Left ventricle myocardium inferior (tissue), 1 donor: ENCODE results near the gene FANCE. TPM values are rescaled to one million over a fixed set of nuclear protein-coding genes. Genes with fewer than 3 reads are reported as not detected.
A peak's percentile ranks its signal among the peaks of the same experiment; 100 is the strongest.

Experiments
- DNase-seq: peaks from one replicate; pipeline ENCODE4 v3.0.0-alpha.2; 2020
- H3K27ac ChIP-seq: fragments of 200-600 bp; replicated peaks from 2 replicates; pipeline ENCODE4 v1.8.0; 2021
- H3K27me3 ChIP-seq: fragments of 200-600 bp; 2 replicates; pipeline ENCODE4 v1.8.0; 2021; ENCODE audit warnings: low read depth
- H3K36me3 ChIP-seq: fragments of 200-600 bp; 2 replicates; pipeline ENCODE4 v1.8.0; 2021
- H3K4me1 ChIP-seq: fragments of 200-600 bp; 2 replicates; pipeline ENCODE4 v1.8.0; 2021
- H3K4me3 ChIP-seq: fragments of 200-600 bp; 2 replicates; pipeline ENCODE4 v1.8.0; 2021; ENCODE audit warnings: mild to moderate bottlenecking, moderate library complexity
- H3K9me3 ChIP-seq: fragments of 200-600 bp; replicated peaks from 2 replicates; pipeline ENCODE4 v1.8.0; 2021
- intact Hi-C: fragments of 100-400 bp; cut with micrococcal nuclease; formaldehyde crosslinking; loops from one replicate; pipeline ENCODE4 v1.11.0; 2022
- long read RNA-seq: library from polyadenylated mRNA; unstranded; transcript quantifications from one replicate; pipeline ENCODE4 v2.0.0, GENCODE V29; 2021
- total RNA-seq: library from RNA; stranded (reverse); fragmentation: NEBNext Ultra II Directional; extraction: Animal tissue kit (Norgen Biotek cat#: 25700); gene quantifications from one replicate; pipeline ENCODE4 v1.2.1, GENCODE V29; 2021
- TF ChIP-seq, protein P1 (sequence below): fragments of 200-600 bp; IDR thresholded peaks from 2 replicates; pipeline ENCODE4 v1.8.0; 2021; ENCODE audit warnings: antibody characterized with exemption, mild to moderate bottlenecking, borderline replicate concordance
- donor health status: DM: no; HTN: yes; CAD: no; lungs with severe emphysema.

The FANCE gene, protein sequence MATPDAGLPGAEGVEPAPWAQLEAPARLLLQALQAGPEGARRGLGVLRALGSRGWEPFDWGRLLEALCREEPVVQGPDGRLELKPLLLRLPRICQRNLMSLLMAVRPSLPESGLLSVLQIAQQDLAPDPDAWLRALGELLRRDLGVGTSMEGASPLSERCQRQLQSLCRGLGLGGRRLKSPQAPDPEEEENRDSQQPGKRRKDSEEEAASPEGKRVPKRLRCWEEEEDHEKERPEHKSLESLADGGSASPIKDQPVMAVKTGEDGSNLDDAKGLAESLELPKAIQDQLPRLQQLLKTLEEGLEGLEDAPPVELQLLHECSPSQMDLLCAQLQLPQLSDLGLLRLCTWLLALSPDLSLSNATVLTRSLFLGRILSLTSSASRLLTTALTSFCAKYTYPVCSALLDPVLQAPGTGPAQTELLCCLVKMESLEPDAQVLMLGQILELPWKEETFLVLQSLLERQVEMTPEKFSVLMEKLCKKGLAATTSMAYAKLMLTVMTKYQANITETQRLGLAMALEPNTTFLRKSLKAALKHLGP
- 3.7 TPM for total RNA-seq
- long read RNA-seq, transcript FANCE-201 (10 exons, 2,554 nt), result major isoform, 9 of 18 reads
- long read RNA-seq, partial matches to known transcripts, result 1 of 18 reads
- long read RNA-seq, other reads (novel, unspliced or antisense), result 8 of 18 reads

DNA sequence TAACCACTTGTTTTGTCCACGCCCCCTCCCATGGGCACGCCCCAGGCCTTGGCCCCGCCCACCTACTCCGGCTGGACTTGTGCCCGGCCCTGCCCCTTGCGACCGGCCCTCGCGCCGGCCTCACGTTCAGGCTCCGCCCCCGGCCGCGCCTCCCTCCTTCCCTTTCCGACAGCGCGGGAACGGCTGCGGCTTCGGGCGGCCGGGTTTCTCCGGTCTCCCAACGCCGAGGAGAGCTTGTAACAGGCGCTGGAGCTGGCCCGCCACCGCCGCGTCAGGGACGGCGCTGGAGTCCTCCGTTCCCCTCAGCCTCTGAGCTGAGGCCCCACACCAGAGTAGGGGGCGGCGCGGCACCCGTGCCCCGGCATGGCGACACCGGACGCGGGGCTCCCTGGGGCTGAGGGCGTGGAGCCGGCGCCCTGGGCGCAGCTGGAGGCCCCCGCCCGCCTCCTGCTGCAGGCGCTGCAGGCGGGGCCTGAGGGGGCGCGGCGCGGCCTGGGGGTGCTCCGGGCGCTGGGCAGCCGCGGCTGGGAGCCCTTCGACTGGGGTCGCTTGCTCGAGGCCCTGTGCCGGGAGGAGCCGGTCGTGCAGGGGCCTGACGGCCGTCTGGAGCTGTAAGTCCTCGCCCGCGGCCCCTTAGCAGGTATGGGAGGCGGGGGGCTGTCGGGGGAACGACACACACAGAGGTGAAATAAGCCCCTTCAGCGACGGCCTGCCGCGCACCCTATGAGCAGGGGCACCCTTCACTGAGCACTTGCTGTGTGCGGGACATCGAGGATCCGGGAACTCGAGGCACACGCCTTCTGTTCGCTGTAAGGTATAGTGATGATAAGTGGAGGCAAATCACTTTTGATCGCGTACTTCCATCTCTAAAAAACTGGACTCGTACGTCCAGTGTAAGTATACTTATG, at the start of gene FANCE:
TSS of gene FANCE (plus strand) at position 156 of the 908 bp plus-strand sequence. CDS start at position 364, 208 bp downstream.
- intact Hi-C loops, result no loop called here
- H3K4me1 ChIP-seq, result peaks cover 41% of the 10 kb centered on the region
- TF ChIP-seq, protein P1, sequence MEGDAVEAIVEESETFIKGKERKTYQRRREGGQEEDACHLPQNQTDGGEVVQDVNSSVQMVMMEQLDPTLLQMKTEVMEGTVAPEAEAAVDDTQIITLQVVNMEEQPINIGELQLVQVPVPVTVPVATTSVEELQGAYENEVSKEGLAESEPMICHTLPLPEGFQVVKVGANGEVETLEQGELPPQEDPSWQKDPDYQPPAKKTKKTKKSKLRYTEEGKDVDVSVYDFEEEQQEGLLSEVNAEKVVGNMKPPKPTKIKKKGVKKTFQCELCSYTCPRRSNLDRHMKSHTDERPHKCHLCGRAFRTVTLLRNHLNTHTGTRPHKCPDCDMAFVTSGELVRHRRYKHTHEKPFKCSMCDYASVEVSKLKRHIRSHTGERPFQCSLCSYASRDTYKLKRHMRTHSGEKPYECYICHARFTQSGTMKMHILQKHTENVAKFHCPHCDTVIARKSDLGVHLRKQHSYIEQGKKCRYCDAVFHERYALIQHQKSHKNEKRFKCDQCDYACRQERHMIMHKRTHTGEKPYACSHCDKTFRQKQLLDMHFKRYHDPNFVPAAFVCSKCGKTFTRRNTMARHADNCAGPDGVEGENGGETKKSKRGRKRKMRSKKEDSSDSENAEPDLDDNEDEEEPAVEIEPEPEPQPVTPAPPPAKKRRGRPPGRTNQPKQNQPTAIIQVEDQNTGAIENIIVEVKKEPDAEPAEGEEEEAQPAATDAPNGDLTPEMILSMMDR, result no peak
- H3K27me3 ChIP-seq, result no peaks in the 10 kb centered on the region
- peak within 1 kb of the TSS; percentile 78 for H3K4me3 ChIP-seq
- peak within 1 kb of the TSS; percentile 87 for H3K27ac ChIP-seq
- DNase-seq, result peak; percentile 95
- peaks cover 7% of the 10 kb centered on the region for H3K36me3 ChIP-seq
- no peaks in the 10 kb centered on the region for H3K9me3 ChIP-seq

DNA sequence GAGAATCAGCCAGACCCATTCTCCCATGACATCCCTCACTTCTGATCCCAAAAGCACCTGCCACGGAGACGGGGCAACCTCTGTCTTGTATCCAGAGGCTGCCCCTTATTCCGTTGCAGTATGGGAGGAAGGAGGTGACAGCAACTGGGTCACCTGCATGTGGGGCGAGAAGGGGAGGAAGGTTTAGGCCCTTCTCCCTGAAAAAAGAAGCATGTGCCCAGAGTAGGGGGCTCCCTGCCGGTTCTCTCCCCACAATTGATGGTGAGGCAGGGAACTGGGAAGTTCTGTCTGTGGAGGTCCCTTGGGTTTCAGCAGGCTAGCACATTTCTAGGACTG, 49.3 kb upstream of the FANCE start:
- TF ChIP-seq, protein P1, result no peak
- Histone ChIP-seq H3K9me3 (no peaks in the 10 kb centered on the region), H3K27ac (no peak overlapping the region), H3K4me3 (no peak overlapping the region), H3K27me3 (no peaks in the 10 kb centered on the region), H3K36me3 (no peaks in the 10 kb centered on the region), H3K4me1 (peaks cover 28% of the 10 kb centered on the region)
- no peak for DNase-seq
- intact Hi-C loops, result no loop called here

DNA sequence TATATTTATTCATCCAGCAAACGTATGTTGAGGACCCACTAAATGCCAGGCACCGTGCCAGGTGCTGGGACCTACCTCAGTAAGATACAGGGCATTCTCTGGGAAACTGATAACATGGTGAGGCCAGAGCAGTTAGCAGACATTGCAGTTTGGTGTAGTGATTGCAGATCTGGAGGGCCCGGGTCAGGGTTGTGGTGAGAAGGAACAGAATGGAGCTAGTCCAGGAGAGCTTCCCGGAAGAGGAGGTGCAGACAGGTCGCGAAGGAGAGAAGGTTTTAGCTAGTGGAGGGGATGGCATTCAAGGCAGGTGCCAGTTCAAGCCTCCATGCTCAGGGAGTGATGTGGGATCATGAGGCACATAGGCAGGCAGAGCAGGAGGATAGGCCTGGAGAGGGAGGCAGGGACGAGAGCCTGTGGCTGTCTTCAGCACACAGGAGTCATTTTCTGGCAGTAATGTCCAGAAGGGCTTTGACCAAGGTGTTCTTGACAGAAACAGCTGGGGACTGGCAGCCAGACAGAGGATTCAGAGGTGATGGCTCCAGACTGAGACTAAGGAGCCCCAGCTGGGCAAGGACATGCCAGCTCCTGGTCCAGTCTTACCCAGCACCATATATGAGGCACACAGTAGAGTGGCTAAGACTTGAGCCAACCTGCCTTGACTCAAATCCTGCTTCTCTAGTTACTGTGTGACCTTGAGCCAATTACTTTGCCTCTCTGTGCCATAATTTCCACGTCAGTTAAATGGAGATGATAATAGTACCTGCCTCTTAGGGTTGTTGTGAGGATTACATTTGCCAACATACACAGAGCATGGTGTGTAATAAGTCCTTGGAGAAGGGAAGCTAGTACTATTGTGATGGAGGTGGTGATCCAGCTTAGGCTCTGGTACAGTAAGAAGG, 48.3 kb upstream of the FANCE start:
- TF ChIP-seq, protein P1, result no peak
- H3K27ac ChIP-seq, result no peak overlapping the region
- intact Hi-C loops, result no loop called here
- H3K4me1 ChIP-seq, result peaks cover 28% of the 10 kb centered on the region
- no peaks in the 10 kb centered on the region for H3K36me3 ChIP-seq
- H3K4me3 ChIP-seq, result no peak overlapping the region
- H3K9me3 ChIP-seq, result no peaks in the 10 kb centered on the region
- no peak for DNase-seq
- H3K27me3 ChIP-seq, result no peaks in the 10 kb centered on the region

DNA sequence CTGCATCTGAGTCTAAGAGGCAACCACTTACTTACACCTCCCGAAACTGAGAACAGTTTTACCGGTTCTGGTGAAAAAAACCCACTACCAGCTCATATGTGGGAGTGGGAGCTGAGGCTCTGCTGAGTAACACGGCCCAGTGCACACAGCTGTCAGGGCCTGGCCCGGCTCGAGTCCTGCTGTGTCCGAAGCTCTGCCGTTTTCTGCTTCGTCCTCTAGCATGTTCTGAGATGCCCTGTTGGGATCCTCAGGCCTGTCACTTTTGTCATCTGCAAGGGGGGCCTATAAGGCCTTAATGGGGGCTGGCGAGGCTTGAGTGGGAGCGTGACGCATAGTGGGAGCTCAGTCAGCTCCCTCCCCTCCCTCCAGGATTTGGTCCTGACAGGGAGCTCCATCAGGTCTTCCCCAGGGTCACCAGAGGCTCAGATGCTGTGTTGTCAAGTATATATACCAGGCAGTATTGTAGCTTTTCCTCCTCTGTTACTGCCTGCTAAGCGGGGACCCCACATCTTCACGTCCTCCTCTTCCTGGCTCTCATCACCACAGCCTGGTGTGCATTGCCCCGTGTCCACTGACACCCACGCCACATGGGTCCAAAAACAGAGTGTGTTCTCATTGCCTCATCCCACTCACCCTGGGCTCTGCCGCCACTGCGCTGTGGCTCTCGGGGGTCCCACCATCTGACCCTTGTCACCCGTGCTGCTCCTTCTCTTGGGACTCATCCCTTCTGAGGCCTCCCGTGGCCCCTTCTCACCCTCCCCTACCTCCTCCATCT, 45.2 kb upstream of the FANCE start:
- H3K27ac ChIP-seq, result no peak overlapping the region
- no peaks in the 10 kb centered on the region for H3K9me3 ChIP-seq
- TF ChIP-seq, protein P1, result no peak
- intact Hi-C loops, result no loop called here
- peaks cover 14% of the 10 kb centered on the region for H3K36me3 ChIP-seq
- H3K27me3 ChIP-seq, result no peaks in the 10 kb centered on the region
- DNase-seq, result no peak
- peaks cover 16% of the 10 kb centered on the region for H3K4me1 ChIP-seq
- H3K4me3 ChIP-seq, result no peak overlapping the region
